BLaER1 (cell line): ENCODE measurements around the gene LBHD1.

Source experiments
- H3K27ac ChIP-seq: shearing (Covaris generic); formaldehyde crosslinking; 2 replicates; pipeline ENCODE4 v1.8.1; 2022
- H3K27me3 ChIP-seq: shearing (Covaris generic); formaldehyde crosslinking; 2 replicates; pipeline ENCODE4 v1.8.1; 2022
- H3K36me3 ChIP-seq: shearing (Covaris generic); formaldehyde crosslinking; 2 replicates; pipeline ENCODE4 v1.8.1; 2022
- H3K4me1 ChIP-seq: shearing (Covaris generic); formaldehyde crosslinking; 2 replicates; pipeline ENCODE4 v1.8.1; 2022
- H3K4me2 ChIP-seq: shearing (Covaris generic); formaldehyde crosslinking; 2 replicates; pipeline ENCODE4 v1.8.1; 2022
- H3K4me3 ChIP-seq: shearing (Covaris generic); formaldehyde crosslinking; 2 replicates; pipeline ENCODE4 v1.8.1; 2022
- H3K9ac ChIP-seq: shearing (Covaris generic); formaldehyde crosslinking; 2 replicates; pipeline ENCODE4 v1.8.1; 2022
- H3K9me3 ChIP-seq: shearing (Covaris generic); formaldehyde crosslinking; 2 replicates; pipeline ENCODE4 v1.8.1; 2022
- H4K20me1 ChIP-seq: shearing (Covaris generic); formaldehyde crosslinking; 2 replicates; pipeline ENCODE4 v1.8.1; 2022
- Cebpa-rat ChIP-seq: shearing (Covaris generic); IDR thresholded peaks from 2 replicates; pipeline ENCODE4 v1.8.1; 2022

Gene LBHD1

GRCh38 chr11:62648185-62648966 is 23.7 kb downstream of the LBHD1 start:
- no peak for TF ChIP-seq Cebpa-rat
- H4K20me1 ChIP-seq: peaks cover 74% of the 10 kb centered on the region
- H3K27ac ChIP-seq: no peak overlapping the region
- no peaks in the 10 kb centered on the region for H3K9me3 ChIP-seq
- no peak overlapping the region for H3K4me2 ChIP-seq
- H3K4me3 ChIP-seq: no peak overlapping the region
- peaks cover 53% of the 10 kb centered on the region for H3K4me1 ChIP-seq
- H3K9ac ChIP-seq: peak overlapping the region; percentile 45
- H3K27me3 ChIP-seq: no peaks in the 10 kb centered on the region
- H3K36me3 ChIP-seq: peaks cover 60% of the 10 kb centered on the region

GRCh38 chr11:62647609-62648005 is 24.5 kb downstream of the LBHD1 start:
- Histone ChIP-seq H3K36me3 (peaks cover 68% of the 10 kb centered on the region), H3K27me3 (no peaks in the 10 kb centered on the region), H3K4me1 (peaks cover 53% of the 10 kb centered on the region), H4K20me1 (peaks cover 79% of the 10 kb centered on the region), H3K9me3 (no peaks in the 10 kb centered on the region), H3K27ac (no peak overlapping the region), H3K9ac (0 out of 2 replicates have a peak overlapping the region, but pooled peaks have one; percentile 23), H3K4me3 (no peak overlapping the region), H3K4me2 (0 out of 2 replicates have a peak overlapping the region, but pooled peaks have one; percentile 47)
- no peak for TF ChIP-seq Cebpa-rat

GRCh38 chr11:62646825-62647608 is 25.1 kb downstream of the LBHD1 start:
- Histone ChIP-seq H3K27ac (no peak overlapping the region), H3K4me1 (peaks cover 53% of the 10 kb centered on the region), H3K4me2 (peak overlapping the region; percentile 47), H3K4me3 (peak overlapping the region; percentile 97; the same call in 1 of the 2 replicates), H3K9ac (peak overlapping the region; percentile 48; the same call in 1 of the 2 replicates), H3K36me3 (peaks cover 74% of the 10 kb centered on the region), H3K9me3 (no peaks in the 10 kb centered on the region), H3K27me3 (no peaks in the 10 kb centered on the region), H4K20me1 (peaks cover 80% of the 10 kb centered on the region)
- no peak for TF ChIP-seq Cebpa-rat

- Histone ChIP-seq H3K4me1 (peaks cover 53% of the 10 kb centered on the region), H3K36me3 (peaks cover 76% of the 10 kb centered on the region), H4K20me1 (peaks cover 88% of the 10 kb centered on the region), H3K4me3 (peak within 1 kb of the TSS; percentile 97), H3K27me3 (no peaks in the 10 kb centered on the region), H3K27ac (peak within 1 kb of the TSS; percentile 97), H3K9me3 (no peaks in the 10 kb centered on the region), H3K4me2 (peak within 1 kb of the TSS; percentile 92), H3K9ac (peak within 1 kb of the TSS; percentile 98)
- no peak for TF ChIP-seq Cebpa-rat
Measured at GRCh38 chr11:62645946-62646824, 25.9 kb downstream of the LBHD1 start, which contains the start of gene GANAB. Gene GANAB (minus strand): TSS chr11:62646613. CDS start chr11:62646599, 14 bp downstream.

GRCh38 chr11:62645671-62645945 is 26.5 kb downstream of the LBHD1 start:
- Histone ChIP-seq H3K4me3 (peak overlapping the region; percentile 97), H3K9ac (peak overlapping the region; percentile 98), H3K27me3 (no peaks in the 10 kb centered on the region), H3K4me1 (peaks cover 58% of the 10 kb centered on the region), H4K20me1 (peaks cover 88% of the 10 kb centered on the region), H3K36me3 (peaks cover 76% of the 10 kb centered on the region), H3K4me2 (peak overlapping the region; percentile 92), H3K27ac (peak overlapping the region; percentile 97), H3K9me3 (no peaks in the 10 kb centered on the region)
- TF ChIP-seq Cebpa-rat: no peak

GRCh38 chr11:62644220-62644619 is 27.8 kb downstream of the LBHD1 start:
- Histone ChIP-seq H3K9ac (no peak overlapping the region), H3K36me3 (peaks cover 73% of the 10 kb centered on the region), H3K4me3 (no peak overlapping the region), H3K27me3 (no peaks in the 10 kb centered on the region), H3K9me3 (no peaks in the 10 kb centered on the region), H3K4me2 (peak overlapping the region; percentile 92; the same call in 1 of the 2 replicates), H3K4me1 (peaks cover 54% of the 10 kb centered on the region), H3K27ac (no peak overlapping the region), H4K20me1 (peaks cover 89% of the 10 kb centered on the region)
- TF ChIP-seq Cebpa-rat: no peak

- H4K20me1 ChIP-seq: peaks cover 19% of the 10 kb centered on the region; the same call in 1 of the 2 replicates
- H3K4me3 ChIP-seq: no peak overlapping the region
- H3K9me3 ChIP-seq: no peaks in the 10 kb centered on the region
- no peak for TF ChIP-seq Cebpa-rat
- peaks cover 11% of the 10 kb centered on the region; the same call in 1 of the 2 replicates for H3K4me1 ChIP-seq
- peaks cover 100% of the 10 kb centered on the region for H3K36me3 ChIP-seq
- no peak overlapping the region for H3K4me2 ChIP-seq
- no peaks in the 10 kb centered on the region for H3K27me3 ChIP-seq
- H3K9ac ChIP-seq: no peak overlapping the region
- H3K27ac ChIP-seq: no peak overlapping the region
Measured at GRCh38 chr11:62632492-62632891, 39.6 kb downstream of the LBHD1 start.

- H3K4me1 ChIP-seq: peaks cover 35% of the 10 kb centered on the region
- peaks cover 79% of the 10 kb centered on the region for H3K36me3 ChIP-seq
- H3K9ac ChIP-seq: no peak overlapping the region
- H3K27me3 ChIP-seq: no peaks in the 10 kb centered on the region
- no peak overlapping the region for H3K27ac ChIP-seq
- H4K20me1 ChIP-seq: 0 out of 2 replicates have a peak, but pooled peaks cover 5% of the 10 kb centered on the region
- no peaks in the 10 kb centered on the region for H3K9me3 ChIP-seq
- H3K4me2 ChIP-seq: no peak overlapping the region
- TF ChIP-seq Cebpa-rat: no peak
- no peak overlapping the region for H3K4me3 ChIP-seq
Measured at GRCh38 chr11:62627713-62628112, 44.4 kb downstream of the LBHD1 start.

- Histone ChIP-seq H3K9me3 (no peaks in the 10 kb centered on the region), H3K27me3 (no peaks in the 10 kb centered on the region), H3K27ac (peak overlapping the region; percentile 88; the same call in 1 of the 2 replicates), H3K4me2 (peak overlapping the region; percentile 97), H3K36me3 (peaks cover 30% of the 10 kb centered on the region), H3K4me1 (peaks cover 58% of the 10 kb centered on the region), H3K4me3 (peak overlapping the region; percentile 85; the same call in 1 of the 2 replicates), H4K20me1 (0 out of 2 replicates have a peak, but pooled peaks cover 5% of the 10 kb centered on the region), H3K9ac (no peak overlapping the region)
- TF ChIP-seq Cebpa-rat: no peak
Measured at GRCh38 chr11:62622476-62623089, 49.5 kb downstream of the LBHD1 start.
